GM18951 (cell line): ENCODE data around the gene SERPINE3.

Experiments used
- POLR2A ChIP-seq: IDR thresholded peaks from 4 replicates; pipeline ENCODE4 v1.6.1; 2011; ENCODE audit warnings: mild to moderate bottlenecking; ENCODE audit not compliant: insufficient read length, insufficient read depth; ENCODE audit errors: extremely low read depth
- in situ Hi-C: fragments of 300-500 bp; cut with MboI; formaldehyde crosslinking; loops from one replicate; pipeline ENCODE4 v1.12.0; 2022; ENCODE audit warnings: low sequenced_read_pairs, mixed read lengths, inconsistent platforms; ENCODE audit not compliant: unreplicated experiment

SERPINE3 gene

DNA sequence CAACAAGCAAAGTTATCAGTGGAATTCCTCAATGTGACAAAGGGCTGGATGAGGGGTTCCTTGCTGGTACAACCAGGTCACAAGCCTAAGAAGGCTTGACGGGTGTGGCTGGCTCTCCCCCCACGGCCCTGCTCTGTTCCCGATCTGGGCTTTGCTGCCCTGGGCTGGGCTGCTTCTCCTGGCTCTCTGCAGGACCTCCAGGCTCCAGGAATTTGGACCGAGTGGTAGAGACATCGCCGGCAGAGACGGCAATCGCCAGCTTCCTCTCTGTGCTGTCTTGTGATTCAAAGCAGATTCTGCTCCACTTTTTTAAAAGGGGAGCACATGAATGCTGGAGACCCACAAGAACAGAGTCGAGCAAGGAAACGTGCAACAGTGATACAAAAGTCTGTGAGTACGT, at the start of gene SERPINE3:
TSS of gene SERPINE3 (plus strand) at position 338 of the 400 bp plus-strand sequence. CDS start 1,401 bp downstream, outside the sequence.
- TF ChIP-seq POLR2A: no peak
- in situ Hi-C loops: no loop called here

GRCh38 chr13:51291341-51291740, 48.1 kb upstream of the SERPINE3 start:
- TF ChIP-seq POLR2A: no peak
- in situ Hi-C loops: no loop called here

- TF ChIP-seq POLR2A: no peak
- in situ Hi-C loops: no loop called here
These were observed 47.4 kb upstream of the SERPINE3 start for GRCh38 chr13:51292000-51292565.

DNA sequence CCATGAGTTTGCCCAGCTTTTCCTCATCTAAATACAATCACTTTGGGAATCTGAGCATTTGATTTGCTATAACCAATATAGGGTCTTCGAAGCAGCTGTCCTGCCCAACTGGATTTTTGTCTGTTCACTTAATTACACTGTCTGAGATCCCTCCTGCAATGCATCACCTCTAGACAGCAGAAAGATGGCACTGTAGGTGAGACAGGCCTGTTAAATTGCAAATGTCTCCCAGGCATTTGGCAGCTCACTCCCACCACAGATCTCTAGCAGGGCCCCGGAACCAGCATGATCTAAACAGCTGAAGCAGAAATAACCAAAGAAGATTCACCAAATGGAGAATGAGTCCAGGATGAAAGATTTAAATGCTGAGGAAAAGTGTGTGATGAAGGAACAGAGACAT, 41.9 kb upstream of the SERPINE3 start:
- in situ Hi-C loops: no loop called here
- no peak for TF ChIP-seq POLR2A

DNA sequence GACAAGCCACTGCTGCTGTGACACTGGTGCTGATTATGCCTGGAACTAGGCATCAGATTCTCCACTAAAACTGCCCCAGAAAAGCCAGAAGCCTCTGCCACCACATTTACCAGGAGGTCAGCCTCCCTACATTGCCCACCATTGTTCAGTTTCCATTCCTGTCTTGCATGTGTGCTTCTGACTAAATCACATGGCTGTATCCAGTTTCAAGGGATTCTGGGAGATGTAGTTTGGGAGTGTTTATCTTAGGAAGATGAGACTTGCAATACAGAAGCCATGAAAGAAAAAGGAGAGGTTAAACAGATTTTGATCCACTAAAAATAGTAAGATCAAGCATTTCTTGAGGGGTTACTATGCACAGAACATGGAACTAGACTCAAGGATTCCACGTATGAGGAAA, 40.7 kb upstream of the SERPINE3 start:
- in situ Hi-C loops: no loop called here
- no peak for TF ChIP-seq POLR2A

GRCh38 chr13:51303063-51303552, 36.4 kb upstream of the SERPINE3 start:
- in situ Hi-C loops: no loop called here
- no peak for TF ChIP-seq POLR2A

- in situ Hi-C loops: no loop called here
- no peak for TF ChIP-seq POLR2A
These were observed 35.6 kb upstream of the SERPINE3 start for GRCh38 chr13:51303882-51304281.

DNA sequence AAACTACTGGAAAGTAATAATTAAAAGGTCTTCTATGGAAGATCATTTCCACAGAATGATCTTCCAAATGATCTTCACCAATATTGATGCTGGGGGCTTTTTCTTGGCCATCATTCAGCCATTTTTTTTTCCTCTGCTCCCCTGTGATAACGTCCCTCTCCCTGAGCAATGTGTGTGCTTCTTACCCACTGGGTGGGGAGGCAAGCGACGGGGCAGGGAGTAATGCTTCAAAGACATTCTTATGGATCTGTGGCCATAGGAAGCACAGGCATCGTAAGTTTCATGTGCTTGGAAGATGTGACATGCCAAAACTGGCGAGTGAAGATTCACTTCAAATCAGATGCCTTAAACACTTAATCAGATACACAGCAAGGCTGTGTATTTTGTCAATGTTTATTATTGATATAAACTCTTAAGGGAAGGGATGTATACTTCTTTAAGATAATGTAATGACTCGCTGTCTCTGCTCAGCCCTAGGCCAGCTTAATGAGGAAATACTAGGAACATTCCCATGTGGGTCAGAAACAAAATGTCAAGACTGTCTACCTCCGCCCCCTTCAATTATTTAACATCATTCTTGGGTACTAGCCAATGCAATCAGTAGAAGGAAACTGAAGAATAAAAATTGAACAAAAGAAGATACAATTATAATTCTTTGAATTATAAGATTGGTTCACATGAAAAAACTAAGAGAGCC, 34.1 kb upstream of the SERPINE3 start:
- in situ Hi-C loops: no loop called here

GRCh38 chr13:51308781-51309180, 30.7 kb upstream of the SERPINE3 start:
- TF ChIP-seq POLR2A: no peak
- in situ Hi-C loops: no loop called here

More for the DNA sequence above, 34.1 kb upstream of the SERPINE3 start:
- no peak for TF ChIP-seq POLR2A

GRCh38 chr13:51311231-51311630, 28.3 kb upstream of the SERPINE3 start:
- TF ChIP-seq POLR2A: no peak
- in situ Hi-C loops: no loop called here

- in situ Hi-C loops: no loop called here
- no peak for TF ChIP-seq POLR2A
These were observed 27.5 kb upstream of the SERPINE3 start for GRCh38 chr13:51311957-51312520.

GRCh38 chr13:51313619-51314018, 25.9 kb upstream of the SERPINE3 start:
- no peak for TF ChIP-seq POLR2A
- in situ Hi-C loops: no loop called here

GRCh38 chr13:51317262-51317661, 22.2 kb upstream of the SERPINE3 start:
- in situ Hi-C loops: no loop called here
- TF ChIP-seq POLR2A: no peak

GRCh38 chr13:51318015-51318414, 21.5 kb upstream of the SERPINE3 start:
- no peak for TF ChIP-seq POLR2A
- in situ Hi-C loops: no loop called here

DNA sequence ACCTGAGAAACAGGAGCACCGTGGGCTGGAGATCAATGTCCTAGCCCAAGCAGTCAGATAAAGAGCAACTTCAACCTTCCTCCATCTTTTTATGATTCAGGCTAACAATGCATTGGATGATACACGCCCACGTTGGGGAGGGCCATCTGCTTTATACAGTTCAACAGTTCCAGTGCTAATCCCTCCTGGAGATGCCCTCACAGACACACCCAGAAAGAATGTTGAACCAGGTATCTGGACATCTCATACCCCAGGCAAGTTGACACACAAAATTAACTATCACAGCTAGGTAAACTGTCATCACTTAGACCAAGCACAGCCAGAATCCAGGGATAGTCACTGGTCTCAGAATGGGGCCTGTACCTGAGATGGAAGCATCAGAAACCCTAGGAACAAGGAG, 20.6 kb upstream of the SERPINE3 start:
- in situ Hi-C loops: no loop called here
- TF ChIP-seq POLR2A: no peak
